Measurements from ENCODE around the gene THRSP. TPM values are rescaled to one million over a fixed set of nuclear protein-coding genes. Genes with fewer than 3 reads are reported as not detected.
"Not testable (repeated sequence)": the region's sequence is repeated elsewhere in the genome, so short reads cannot be mapped to it uniquely, and the experiment has no call there.

The THRSP gene
- total RNA-seq, 1 donor from 2014 or later = not detected

- DNase-seq (ENCODE audit: low read depth in 2 of 2) = peak in 1 of 2 donors; percentile 38
These were observed 24.9 kb upstream of the THRSP start for GRCh38 chr11:78038697-78039313.

GRCh38 chr11:78039391-78039918 is 24.2 kb upstream of the THRSP start:
- no peak for DNase-seq (ENCODE audit: low read depth in 2 of 2)

GRCh38 chr11:78039919-78040671 is 23.6 kb upstream of the THRSP start:
- peak in 1 of 2 donors; percentile 66 for DNase-seq (ENCODE audit: low read depth in 2 of 2)

GRCh38 chr11:78040691-78041379 is 22.8 kb upstream of the THRSP start:
- peak in 1 of 2 donors; percentile 21 for DNase-seq (ENCODE audit: low read depth in 2 of 2)

- DNase-seq (ENCODE audit: low read depth in 2 of 2) = not testable (repeated sequence)
These were observed 22.3 kb upstream of the THRSP start for GRCh38 chr11:78041380-78041719.

GRCh38 chr11:78041843-78042440 is 21.7 kb upstream of the THRSP start:
- DNase-seq (ENCODE audit: low read depth in 2 of 2) = no peak

GRCh38 chr11:78044706-78045105 is 19.0 kb upstream of the THRSP start:
- DNase-seq (ENCODE audit: low read depth in 2 of 2) = no peak

GRCh38 chr11:78045851-78046485 is 17.7 kb upstream of the THRSP start:
- DNase-seq (ENCODE audit: low read depth in 2 of 2) = peak; percentile 38 to 65

- DNase-seq (ENCODE audit: low read depth in 2 of 2) = no peak
These were observed 17.2 kb upstream of the THRSP start for GRCh38 chr11:78046486-78046854.

- no peak for DNase-seq (ENCODE audit: low read depth in 2 of 2)
These were observed 15.1 kb upstream of the THRSP start for GRCh38 chr11:78048561-78048960.

GRCh38 chr11:78049348-78049747 is 14.3 kb upstream of the THRSP start:
- DNase-seq (ENCODE audit: low read depth in 2 of 2) = no peak

GRCh38 chr11:78050964-78051831 is 12.5 kb upstream of the THRSP start:
- no peak for DNase-seq (ENCODE audit: low read depth in 2 of 2)

GRCh38 chr11:78054971-78055370 is 8.7 kb upstream of the THRSP start:
- no peak for DNase-seq (ENCODE audit: low read depth in 2 of 2)

GRCh38 chr11:78056093-78056492 is 7.6 kb upstream of the THRSP start:
- no peak for DNase-seq (ENCODE audit: low read depth in 2 of 2)

- no peak for DNase-seq (ENCODE audit: low read depth in 2 of 2)
These were observed 6.1 kb upstream of the THRSP start for GRCh38 chr11:78057462-78058055.

- not testable (repeated sequence) for DNase-seq (ENCODE audit: low read depth in 2 of 2)
These were observed 3.8 kb upstream of the THRSP start for GRCh38 chr11:78059749-78060328.

GRCh38 chr11:78060533-78060932 is 3.1 kb upstream of the THRSP start:
- no peak for DNase-seq (ENCODE audit: low read depth in 2 of 2)

- DNase-seq (ENCODE audit: low read depth in 2 of 2) = no peak
These were observed 2.4 kb upstream of the THRSP start for GRCh38 chr11:78061088-78061920.

- no peak for DNase-seq (ENCODE audit: low read depth in 2 of 2)
These were observed 1.7 kb upstream of the THRSP start for GRCh38 chr11:78061921-78062311.
